Bronchial epithelial cell (primary cell): ENCODE data around the gene FBXO42. TPM values are rescaled to one million over a fixed set of nuclear protein-coding genes. Genes with fewer than 3 reads are reported as not detected.
A peak's percentile ranks its signal among the peaks of the same experiment; 100 is the strongest.

Experiments used
- DNase-seq: peaks from one replicate; pipeline ENCODE4 v3.0.0-alpha.2; 2010; ENCODE audit warnings: low read depth
- FAIRE-seq: peaks from 2 replicates; lab custom pipeline; 2011; peaks lifted over from hg19 to GRCh38; lab: Jason Lieb, UNC
- H3K27me3 ChIP-seq: 2 replicates; pipeline ENCODE4 v1.5.1; 2011; ENCODE audit warnings: low read length; ENCODE audit not compliant: control insufficient read depth, insufficient read depth
- H3K36me3 ChIP-seq: 2 replicates; pipeline ENCODE4 v1.5.1; 2011; ENCODE audit warnings: low read length; ENCODE audit not compliant: control insufficient read depth, insufficient read depth
- H3K4me3 ChIP-seq: 2 replicates; pipeline ENCODE4 v1.5.1; 2011; ENCODE audit warnings: mild to moderate bottlenecking, low read depth, low read length, control low read depth
- CTCF ChIP-seq: IDR thresholded peaks from 2 replicates; pipeline ENCODE4 v1.5.1; 2011; ENCODE audit warnings: mild to moderate bottlenecking, moderate library complexity, low read length, control low read depth, inconsistent platforms; ENCODE audit not compliant: insufficient read depth, severe bottlenecking
- total RNA-seq: library from RNA; depleted of rRNA; stranded (reverse); fragments of >200 nt; gene quantifications from 2 replicates; pipeline ENCODE4 v1.2.1, GENCODE V29; 2014

Gene FBXO42
- total RNA-seq, 1 donor from 2014 or later, result 10.8 TPM

GRCh38 chr1:16205891-16206546 is 146.3 kb downstream of the FBXO42 start:
- Histone ChIP-seq H3K4me3 (peak overlapping the region; percentile 41), H3K36me3 (peaks cover 1% of the 10 kb centered on the region), H3K27me3 (no peaks in the 10 kb centered on the region)
- no peak for FAIRE-seq
- no peak for TF ChIP-seq CTCF
- DNase-seq, result no peak

DNA sequence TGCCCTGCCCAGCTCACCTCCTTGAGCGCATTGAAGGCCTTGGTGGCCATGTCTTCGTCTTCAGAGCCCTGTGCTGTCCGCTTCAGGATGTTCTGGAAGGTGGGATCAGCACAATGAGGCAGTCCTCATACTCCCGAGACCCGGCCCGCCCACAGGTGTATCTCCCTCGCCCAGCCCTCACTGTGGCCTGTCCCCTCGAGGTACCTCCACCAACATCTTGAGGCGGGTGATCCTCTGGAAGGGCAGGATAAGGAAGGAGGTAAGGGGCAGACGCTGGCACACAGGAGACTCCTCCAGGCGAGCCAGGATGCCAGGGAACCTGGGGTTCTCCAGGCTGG is 147.0 kb downstream of the FBXO42 start:
- FAIRE-seq (no peak), DNase-seq (no peak)
- Histone ChIP-seq H3K4me3 (no peak overlapping the region), H3K36me3 (peaks cover 1% of the 10 kb centered on the region), H3K27me3 (no peaks in the 10 kb centered on the region)
- no peak for TF ChIP-seq CTCF

GRCh38 chr1:16204634-16205333 is 147.5 kb downstream of the FBXO42 start:
- Histone ChIP-seq H3K36me3 (peaks cover 1% of the 10 kb centered on the region), H3K4me3 (no peak overlapping the region), H3K27me3 (no peaks in the 10 kb centered on the region)
- DNase-seq (no peak), FAIRE-seq (no peak)
- peak; percentile 39 for TF ChIP-seq CTCF

- Histone ChIP-seq H3K4me3 (no peak overlapping the region), H3K27me3 (no peaks in the 10 kb centered on the region), H3K36me3 (peaks cover 1% of the 10 kb centered on the region)
- no peak for DNase-seq
- TF ChIP-seq CTCF, result no peak
- no peak for FAIRE-seq
Observed at GRCh38 chr1:16204216-16204615, 148.1 kb downstream of the FBXO42 start.

DNA sequence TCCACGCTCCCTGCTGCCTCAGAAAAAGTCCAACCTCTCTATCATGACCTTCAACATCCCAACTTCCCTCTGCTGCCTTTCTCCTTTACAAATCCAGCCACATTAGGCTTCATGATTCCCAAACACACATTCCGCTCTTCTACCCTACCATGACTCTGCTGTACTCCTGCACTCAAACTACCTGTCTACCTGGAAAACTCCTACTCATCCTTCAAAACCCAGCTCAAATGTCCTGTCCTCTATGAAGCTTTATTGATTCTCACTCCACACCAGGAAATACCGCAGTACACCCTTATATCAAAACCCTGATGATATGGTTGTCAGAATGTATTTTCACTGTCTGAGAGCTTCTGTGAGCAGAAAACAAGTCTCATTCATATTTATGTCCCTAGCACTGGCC is 148.7 kb downstream of the FBXO42 start:
- Histone ChIP-seq H3K4me3 (no peak overlapping the region), H3K27me3 (no peaks in the 10 kb centered on the region), H3K36me3 (peaks cover 1% of the 10 kb centered on the region)
- no peak for TF ChIP-seq CTCF
- FAIRE-seq (no peak), DNase-seq (no peak)
